Activated CD8-positive, alpha-beta memory T cell treated with anti-CD3 and anti-CD28 coated beads for 24 hours (primary cell): ENCODE measurements around the gene HOXD9.

ENCODE experiments used
- DNase-seq: peaks from one replicate; pipeline ENCODE4 v3.0.0-alpha.2; 2020

The HOXD9 gene

GRCh38 chr2:176122683-176123410 lies at the start of gene HOXD9:
Gene HOXD9, plus strand, starts transcription at chr2:176122719. Its CDS starts 50 bp downstream, at chr2:176122769.
- peak; percentile 68 for DNase-seq

DNA sequence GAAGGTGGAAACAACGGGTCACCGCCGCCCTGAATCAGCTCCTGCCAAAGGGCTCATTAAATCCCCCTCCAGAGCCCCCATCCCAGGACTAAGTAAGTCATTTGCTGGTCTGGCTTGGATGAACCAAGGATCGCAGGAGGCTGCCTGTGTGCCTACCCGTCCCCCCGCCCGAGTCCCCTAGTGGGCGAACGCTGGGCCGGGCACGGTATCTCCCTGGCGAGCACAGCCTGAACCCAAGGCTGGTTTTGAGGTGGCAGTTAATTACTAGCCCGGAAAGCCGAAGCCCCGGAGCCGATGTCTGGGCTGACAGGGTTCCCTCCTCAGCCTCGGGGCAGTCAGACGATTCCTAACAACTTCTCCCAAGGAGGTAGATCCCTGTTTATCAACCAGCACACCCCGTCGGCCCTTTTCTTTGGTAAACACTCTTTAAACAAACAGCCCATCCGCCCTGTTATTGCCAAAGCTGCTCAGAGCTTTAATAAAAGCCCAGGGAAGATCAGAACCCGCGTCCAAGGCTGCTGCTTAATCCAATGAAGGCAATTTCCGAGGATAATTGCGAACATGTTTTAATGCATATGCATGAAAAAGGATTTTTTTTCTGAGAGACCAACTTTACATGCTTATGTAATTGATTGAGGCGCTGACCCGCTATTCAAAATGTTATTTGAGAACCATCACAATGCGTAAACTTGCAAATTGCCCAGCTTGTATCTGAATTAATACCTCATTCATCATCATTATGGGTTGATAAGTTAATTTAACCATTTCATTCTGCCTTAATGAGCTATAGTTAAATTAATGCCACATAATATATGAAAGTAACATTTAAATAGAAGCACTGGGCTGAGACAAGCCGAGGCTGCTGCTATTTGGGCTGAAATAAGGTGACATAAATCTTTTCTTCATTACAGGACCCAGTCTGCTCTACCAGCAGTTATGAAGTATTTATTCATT lies 49.3 kb upstream of the HOXD9 start:
- no peak for DNase-seq

- no peak for DNase-seq
These were observed 47.5 kb upstream of the HOXD9 start for GRCh38 chr2:176074919-176075425.

- DNase-seq: no peak
These were observed 47.0 kb upstream of the HOXD9 start for GRCh38 chr2:176075481-176075880.

- no peak for DNase-seq
These were observed 46.5 kb upstream of the HOXD9 start for GRCh38 chr2:176076063-176076462.

DNA sequence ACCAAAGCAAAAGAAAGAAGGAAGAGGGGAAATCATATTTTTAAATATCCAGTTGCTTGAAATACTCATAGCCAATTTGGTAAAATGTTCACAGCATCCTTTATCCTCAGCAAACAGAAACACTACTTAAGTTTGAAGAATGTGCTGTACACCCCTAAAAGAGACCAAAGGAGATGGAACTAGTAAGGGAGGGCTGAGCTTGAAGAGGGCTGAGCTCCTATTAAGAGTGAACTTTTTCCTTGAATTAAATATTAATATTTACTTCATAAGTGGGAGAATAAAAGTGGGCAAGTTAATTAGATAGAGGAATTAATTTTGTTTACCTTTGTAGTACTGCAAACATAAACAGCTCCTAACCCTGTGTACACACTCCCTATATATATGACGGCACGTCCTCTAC lies 45.7 kb upstream of the HOXD9 start:
- no peak for DNase-seq

DNA sequence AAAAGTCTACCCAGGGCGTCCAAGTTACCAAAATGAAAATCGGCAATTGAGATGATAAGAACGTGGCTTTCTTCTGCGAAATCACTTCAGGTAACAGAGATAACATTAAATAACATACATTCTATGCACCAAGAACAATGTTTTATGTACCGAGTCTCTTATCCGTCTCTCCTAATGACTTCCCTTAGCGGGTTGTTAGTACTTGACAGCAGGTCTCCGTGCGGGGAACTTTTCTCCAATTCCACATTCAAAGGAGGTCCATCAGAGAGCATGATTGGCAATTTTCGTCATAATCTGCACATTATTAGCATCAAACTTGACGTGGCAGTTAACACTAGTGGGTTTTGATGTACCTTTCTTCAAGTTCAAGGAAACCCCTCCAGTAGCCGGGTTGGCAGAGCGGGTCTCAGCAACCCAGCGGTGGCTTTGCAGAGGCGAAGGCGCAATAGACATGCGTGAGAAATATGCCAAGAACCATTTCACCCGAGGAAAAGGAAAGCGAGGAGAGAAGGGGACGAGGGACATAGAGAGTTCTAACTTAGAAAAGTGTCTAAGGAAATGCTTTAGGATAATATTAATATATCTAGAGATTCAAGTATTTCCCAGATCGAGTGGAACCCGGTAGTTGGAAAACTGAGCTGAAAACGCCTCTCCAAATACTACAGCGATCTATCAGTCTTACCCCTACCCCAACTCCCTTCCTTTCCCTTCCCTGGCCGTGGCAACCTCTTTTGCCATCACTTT lies 43.8 kb upstream of the HOXD9 start:
- DNase-seq: no peak

DNA sequence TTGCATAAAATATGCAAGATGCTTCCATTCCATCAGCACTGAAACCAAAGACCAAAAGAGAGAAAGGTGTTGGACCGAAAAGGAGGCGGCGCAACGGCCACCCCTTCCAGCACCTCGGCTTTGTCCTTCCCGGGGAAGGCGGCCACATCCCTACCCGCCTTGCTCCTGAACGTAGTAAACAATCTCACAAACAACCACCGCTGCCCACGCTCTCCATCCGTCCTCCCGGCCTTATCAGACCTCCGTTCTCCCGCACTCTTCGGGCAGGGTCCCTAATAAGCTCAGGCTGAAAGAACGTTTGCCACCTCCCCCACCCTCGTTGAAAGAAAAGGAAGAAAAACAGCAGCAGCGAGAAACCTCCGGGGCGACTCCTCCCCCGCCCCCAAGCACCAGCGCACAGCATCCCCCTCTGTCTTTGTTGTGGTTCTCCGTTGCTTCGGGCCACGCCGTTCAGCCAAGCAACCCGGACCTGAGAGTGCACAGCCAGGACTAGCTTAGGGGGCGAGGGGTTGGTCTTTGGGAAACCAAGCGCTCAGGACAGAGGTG lies 43.2 kb upstream of the HOXD9 start:
- no peak for DNase-seq

GRCh38 chr2:176079831-176080539 lies 42.5 kb upstream of the HOXD9 start:
- DNase-seq: peak; percentile 60

GRCh38 chr2:176080540-176081375 lies 41.8 kb upstream of the HOXD9 start:
- peak; percentile 58 for DNase-seq

DNA sequence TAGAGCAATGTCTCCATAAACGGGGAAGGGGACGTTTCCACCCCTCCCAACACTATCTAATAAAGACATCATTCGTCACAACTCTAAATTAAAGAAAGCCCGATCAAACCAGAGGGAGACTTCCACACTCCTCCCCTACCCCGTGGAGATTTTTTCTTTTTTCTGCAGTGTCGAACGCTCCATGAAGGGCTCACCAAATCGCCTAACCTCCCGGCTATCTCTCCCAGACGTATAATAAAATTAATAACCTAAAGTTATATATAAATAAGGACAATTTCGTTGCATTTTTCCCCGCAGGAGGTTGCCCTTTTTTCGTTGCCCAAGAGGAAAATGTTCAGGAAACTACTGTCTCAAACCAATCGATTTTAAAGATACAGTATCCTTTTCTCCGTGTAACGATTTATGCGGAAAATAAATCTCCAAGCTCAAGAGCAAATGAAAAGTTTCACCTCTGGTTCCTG lies 41.1 kb upstream of the HOXD9 start:
- no peak for DNase-seq

GRCh38 chr2:176081837-176082524 lies 40.5 kb upstream of the HOXD9 start:
- DNase-seq: peak; percentile 57

DNA sequence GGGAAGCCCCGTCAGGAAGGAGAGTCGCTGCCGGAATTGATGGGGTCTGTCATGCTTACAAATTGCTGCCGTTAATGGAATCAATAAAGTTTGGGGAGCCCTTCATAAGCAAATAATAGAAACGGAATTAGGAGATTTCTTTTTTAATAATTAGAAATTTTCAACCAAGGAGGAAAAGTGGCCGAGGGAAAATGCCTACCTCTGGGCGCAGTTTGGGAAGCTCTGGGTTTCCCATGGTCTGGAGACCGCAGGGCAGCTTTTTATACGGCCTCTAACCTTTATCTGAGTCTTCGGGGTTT lies 40.0 kb upstream of the HOXD9 start:
- DNase-seq: no peak

GRCh38 chr2:176082824-176083751 lies 39.4 kb upstream of the HOXD9 start:
- no peak for DNase-seq

DNA sequence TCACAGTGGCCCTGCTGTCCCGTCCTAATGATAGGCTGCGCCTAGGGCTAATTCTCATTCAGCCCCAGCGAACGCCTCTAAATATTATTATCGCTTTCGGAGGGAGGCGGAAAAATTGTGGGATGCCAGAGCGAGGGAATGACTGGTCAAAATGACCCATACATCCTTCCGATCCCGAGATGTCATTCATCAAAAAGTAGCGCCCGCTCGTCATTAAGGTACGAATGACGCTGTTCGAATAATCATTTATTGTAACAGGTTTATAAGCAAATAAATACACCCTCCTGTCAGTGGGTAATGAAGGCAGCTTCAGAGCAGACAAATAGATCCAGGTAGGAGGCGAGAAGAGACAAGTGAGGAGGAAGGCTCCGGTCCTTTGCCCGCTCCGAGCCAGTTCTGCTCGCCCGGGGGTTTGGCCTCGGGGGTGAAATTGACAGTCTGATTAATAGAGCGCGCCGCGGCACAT lies 38.7 kb upstream of the HOXD9 start, which contains the start of gene EVX2:
Gene EVX2, minus strand, starts transcription at position 167 of the 466 bp plus-strand sequence. CDS start 186 bp downstream, outside the sequence.
- DNase-seq: no peak

- DNase-seq: no peak
These were observed 37.9 kb upstream of the HOXD9 start for GRCh38 chr2:176084611-176085119.

GRCh38 chr2:176085120-176085788 lies 37.3 kb upstream of the HOXD9 start:
- peak; percentile 55 for DNase-seq
